HG03196 (cell line): ENCODE results near the gene HHEX.

ENCODE experiments used
- ATAC-seq: cut with Tn5 transposase; IDR thresholded peaks from one replicate; pipeline ENCODE4 v1.9.1; 2021; ENCODE audit not compliant: unreplicated experiment

HHEX gene

DNA sequence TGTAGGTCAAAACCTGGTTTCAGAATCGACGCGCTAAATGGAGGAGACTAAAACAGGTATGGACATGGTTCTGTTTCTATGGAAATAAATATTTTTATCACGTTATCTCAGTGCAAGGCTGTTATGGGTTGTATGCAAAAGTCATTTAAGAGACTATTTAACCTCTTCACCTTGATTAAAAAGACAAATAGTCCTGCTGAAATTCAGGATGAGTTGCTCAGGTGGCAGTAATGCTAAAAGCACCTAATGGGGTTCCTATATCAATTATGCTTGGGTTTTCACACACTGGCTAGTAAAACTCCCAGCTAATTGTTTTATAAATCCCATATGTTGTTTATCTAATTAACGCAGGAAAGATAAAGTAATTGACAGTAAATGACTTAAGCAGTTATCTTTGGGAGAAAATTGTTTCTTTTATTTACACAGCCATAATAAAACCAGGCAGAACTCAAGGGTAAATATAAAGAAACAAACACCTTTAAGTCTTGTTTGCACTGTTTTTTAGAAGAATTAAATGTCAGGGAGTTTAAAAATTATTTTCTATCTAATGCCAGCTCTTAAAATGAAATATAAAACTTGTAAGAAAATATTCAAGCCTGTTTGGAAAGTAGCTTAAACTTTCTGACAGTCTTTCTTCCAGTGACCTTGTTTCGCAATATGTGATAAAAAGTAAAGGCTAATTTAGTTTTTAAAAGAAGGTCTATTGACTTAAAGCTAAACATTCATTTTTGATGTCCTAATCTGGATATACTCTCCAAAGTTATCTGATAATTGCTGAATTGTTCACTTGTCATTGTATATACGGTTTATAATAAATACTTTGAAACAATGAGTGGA, 3.2 kb downstream of the HHEX start:
- no peak for ATAC-seq

- no peak for ATAC-seq
Observed at GRCh38 chr10:92693534-92693893, 3.8 kb downstream of the HHEX start.

DNA sequence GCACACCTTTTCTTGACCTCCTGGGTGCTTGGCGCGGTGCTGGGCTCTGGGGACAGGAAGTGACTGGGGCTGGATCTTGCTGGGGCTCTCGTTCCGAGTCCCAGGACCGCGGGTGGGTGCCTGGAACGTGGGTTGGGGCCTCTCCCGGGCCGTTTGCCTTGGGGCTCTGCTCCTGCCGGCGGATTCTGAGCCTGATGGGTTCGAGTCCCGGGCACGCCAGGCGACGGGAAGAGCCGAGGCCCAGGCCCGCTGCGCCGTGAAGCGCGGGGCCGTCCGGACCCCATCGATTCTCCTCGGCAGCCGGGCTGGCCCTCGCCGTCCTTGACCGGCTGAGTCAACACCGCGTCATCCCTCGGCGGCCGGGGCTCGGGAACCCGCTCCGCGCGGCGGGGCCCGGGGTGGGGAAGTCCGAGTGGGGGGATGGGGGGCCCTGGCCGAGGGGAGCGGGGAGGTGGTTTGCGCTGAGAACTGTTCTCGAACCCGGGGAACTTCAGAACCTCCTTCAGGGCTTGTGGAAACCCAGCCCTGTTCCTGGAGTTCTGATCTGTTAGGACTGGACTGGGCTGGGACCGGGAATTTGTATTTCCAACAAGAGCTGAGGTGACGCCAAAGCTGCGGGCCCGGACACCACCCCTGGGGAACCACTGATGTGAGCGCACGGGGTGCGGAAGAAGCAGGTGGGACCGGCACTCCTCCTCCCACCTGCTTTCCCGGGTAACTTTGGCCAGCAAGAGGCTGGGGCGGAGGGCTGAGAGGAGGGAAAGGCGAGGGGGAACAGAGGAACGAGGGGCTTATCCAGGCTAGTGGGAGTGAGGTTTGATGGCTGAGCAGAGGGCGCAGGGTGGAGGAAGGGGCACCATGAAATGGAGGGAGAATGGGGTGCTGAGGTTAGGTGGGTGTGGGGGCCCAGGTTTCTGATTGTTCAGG, 6.2 kb downstream of the HHEX start:
- ATAC-seq = no peak

DNA sequence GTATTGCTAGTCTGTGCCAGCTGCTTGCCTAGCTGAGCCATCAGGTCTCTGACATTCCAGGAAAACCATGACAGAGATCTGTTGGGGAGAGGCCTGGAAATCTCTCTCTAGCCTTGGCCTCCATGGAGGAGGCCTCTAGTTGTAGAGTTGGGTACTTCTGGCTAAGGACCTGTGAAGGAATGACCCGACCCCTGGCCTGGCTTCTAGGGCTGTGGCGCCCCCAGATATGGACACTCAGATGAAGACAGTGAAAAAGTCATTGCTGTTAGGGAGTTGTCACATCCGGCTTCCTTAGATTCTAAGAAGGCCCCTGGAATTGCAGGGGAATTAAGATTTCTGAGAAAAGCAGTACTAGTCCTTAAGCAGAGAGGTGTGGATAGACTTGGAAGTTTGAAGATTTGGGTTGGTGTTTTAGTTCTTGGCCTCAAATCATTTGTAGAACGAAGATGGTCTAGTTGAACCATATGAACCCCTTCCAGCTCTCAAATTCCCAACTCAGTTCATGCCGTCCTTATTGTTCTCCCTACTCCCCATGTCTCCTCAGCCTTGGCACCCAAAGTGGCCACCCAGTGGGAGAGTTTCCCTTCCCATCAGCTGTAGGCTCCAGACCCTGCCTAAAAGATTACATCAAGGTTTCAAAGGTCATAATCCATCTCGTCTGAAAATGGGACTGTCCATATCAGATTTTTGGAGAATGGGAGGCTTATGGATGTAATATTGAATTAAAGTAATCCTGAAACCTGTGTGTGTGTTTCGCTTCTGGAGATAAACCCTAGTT, 7.0 kb downstream of the HHEX start:
- no peak for ATAC-seq

- ATAC-seq = no peak
Observed at GRCh38 chr10:92697663-92698511, 8.1 kb downstream of the HHEX start.

DNA sequence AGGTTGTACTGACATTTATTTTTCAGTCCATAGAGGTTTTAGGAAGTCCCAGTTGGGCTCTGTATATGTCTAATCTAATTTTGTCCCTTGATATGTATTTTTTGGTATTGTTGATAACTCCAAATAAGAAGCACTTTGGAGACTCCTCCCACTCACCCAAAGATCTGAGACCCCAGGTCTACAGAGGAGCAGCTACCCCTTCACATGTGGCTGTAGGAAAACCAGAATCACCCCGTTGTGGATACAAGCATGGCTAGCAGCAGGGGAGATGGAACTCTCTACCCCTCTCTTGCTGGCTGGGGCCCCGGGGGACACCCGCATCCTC, 9.4 kb downstream of the HHEX start:
- no peak for ATAC-seq

DNA sequence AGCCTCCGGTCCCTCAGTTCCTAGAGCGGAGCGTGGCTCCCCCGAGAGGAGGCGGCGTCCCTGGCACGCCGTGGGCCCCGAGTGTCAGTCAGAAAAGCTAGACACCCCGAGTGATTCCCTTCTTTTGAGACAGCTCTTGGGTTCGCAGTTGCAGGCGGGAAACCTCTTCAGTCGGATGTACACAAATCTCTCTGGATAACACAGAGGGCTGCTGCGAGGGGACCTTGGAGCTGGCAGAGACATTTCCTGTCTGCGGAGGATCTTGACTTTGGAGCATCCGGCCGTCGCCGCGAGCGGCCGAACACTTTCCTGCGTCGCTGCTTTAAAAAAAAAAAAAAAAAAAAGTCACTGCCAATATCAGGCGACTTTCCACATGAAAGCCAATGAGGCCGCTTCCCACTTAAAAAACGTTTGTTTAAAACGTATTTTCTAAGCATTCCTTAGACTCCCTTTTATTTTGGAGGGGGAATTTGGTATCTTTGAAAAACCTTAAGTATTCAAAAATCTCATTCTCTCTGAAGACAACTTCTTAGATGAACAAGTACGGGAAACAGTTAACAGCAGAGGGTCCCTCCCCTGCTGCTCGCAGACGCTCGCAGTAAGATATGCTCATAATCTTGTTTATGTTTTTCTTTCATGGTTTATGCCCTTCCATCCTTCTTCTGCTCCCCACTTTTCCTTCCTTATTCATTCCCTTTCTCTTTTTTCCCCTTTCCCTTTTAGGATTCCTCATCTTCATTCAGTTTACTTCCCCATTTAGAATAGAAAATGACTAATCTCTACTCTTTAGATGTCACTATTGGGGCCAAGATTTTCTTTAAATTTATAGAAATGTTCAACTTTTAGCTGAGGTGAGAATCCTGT, 10.0 kb downstream of the HHEX start:
- no peak for ATAC-seq

DNA sequence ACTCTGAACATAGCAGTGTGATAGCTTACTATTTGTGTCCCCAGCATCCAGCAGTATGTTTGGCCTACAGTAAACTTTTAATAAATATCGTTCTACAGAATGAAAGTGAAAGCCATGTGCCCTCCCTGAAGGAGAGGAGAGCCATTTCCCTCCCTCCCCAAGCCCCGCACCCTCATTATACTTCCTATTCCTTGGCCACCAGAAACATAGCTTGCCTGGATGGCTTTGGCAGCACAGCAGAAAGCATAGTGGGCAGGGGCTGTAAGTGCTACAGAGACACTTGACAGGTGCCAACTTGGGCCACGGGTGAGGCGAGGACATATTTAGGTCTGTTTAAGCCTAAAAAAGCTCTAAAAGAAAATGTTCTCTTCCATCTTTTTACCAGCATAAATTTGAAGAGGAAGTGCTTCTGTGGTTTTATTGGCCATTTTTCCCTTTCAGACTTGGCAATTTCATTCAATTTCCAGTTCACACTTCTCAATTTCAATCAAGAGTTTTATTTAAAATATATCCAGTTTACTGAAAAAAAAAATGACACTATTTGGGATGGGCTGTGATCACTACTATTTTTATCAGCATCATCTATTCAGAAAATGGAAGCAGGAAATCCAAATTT, 12.7 kb downstream of the HHEX start:
- ATAC-seq = no peak

GRCh38 chr10:92712016-92712889, 22.5 kb downstream of the HHEX start:
- ATAC-seq = no peak

DNA sequence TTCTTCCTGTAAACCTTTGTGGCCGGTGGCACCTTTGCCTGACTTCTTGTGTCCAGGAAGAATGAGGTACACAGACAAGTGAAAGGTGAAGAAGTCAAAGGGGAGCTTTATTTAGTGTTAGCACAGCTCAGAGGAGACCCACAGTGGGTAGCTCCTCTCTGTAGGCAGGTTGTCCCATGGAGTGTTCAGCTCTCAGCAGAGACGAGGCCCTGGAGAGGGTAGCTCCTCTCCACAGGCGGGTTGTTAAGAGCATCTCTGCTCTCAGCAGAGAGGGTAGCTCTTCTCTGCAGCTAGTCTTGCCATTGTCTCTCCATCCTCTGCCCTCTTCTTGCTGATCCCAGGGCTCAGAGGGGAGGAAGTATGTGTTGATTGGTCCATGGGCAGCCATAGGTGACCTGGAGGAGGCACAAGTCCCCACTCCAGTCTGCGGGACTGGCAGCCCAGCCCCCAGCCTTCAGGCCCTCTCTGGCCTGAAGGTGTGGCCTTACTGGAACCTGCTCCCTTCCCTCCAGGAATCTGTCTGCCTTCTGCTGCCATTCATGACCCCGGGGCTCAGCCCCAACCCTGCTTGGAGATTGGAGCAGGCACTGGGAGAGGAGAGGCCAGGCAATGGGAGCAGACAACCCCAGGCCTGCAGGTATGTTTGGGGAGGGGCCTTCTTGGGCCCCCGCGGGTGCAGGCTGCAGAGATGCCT, 24.5 kb downstream of the HHEX start:
- no peak for ATAC-seq

- no peak for ATAC-seq
Observed at GRCh38 chr10:92714872-92715271, 25.1 kb downstream of the HHEX start.

- no peak for ATAC-seq
Observed at GRCh38 chr10:92719991-92720830, 30.5 kb downstream of the HHEX start.

GRCh38 chr10:92720831-92721165, 31.0 kb downstream of the HHEX start:
- no peak for ATAC-seq

DNA sequence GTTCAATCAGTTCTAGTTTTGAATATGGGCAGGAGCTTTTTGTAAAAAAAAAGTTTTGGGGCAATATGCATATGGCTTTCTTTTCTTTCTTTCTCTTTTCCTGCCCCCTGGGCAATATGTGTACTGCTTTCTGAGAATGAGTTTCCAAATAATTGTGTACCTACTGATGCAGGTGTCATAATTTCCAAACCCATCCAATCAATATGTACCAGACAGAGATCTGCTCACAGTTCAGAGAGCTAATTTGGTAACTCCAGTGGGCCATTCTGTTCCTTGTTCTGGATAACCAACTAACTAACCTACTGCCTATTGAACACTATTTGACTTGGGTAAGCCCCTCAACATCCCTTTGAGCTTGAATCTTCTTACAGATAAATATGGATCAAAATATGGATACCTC, 32.6 kb downstream of the HHEX start:
- ATAC-seq = no peak

GRCh38 chr10:92727141-92727540, 37.4 kb downstream of the HHEX start:
- ATAC-seq = no peak

GRCh38 chr10:92727550-92727949, 37.8 kb downstream of the HHEX start:
- ATAC-seq = no peak

GRCh38 chr10:92729886-92730285, 40.1 kb downstream of the HHEX start:
- ATAC-seq = peak; percentile 90
